MCF 10A (cell line): ENCODE measurements around the gene CHRNA4. TPM values are rescaled to one million over a fixed set of nuclear protein-coding genes. Genes with fewer than 3 reads are reported as not detected.

Source experiments
- BruUV-seq: library from RNA; stranded (reverse); fragments of 400-500 nt; replicated peaks from 2 replicates; lab custom pipeline; 2021; lab: Mats Ljungman, UMichigan
- CTCF ChIA-PET: fragments of 300-600 bp; sonication (Branson Sonifier 250); formaldehyde crosslinking; extraction: SDS; loops from one replicate; lab custom pipeline; 2021; ENCODE audit warnings: antibody characterized with exemption, inconsistent platforms; lab: Yijun Ruan, JAX
- POLR2A ChIA-PET: fragments of 300-600, 350-650 bp; sonication (Branson Sonifier 250); formaldehyde crosslinking; extraction: SDS; loops from one replicate; lab custom pipeline; 2020; ENCODE audit warnings: antibody characterized with exemption, inconsistent platforms; lab: Yijun Ruan, JAX
- DNase-seq: peaks from one replicate; pipeline ENCODE4 v3.0.0-alpha.2; 2018; ENCODE audit not compliant: unreplicated experiment
- H3K27ac Mint-ChIP-seq: one replicate; pipeline ENCODE4 v1.8.0; 2022; ENCODE audit warnings: mild to moderate bottlenecking, low read depth, mixed read lengths; ENCODE audit not compliant: unreplicated experiment
- H3K27me3 Mint-ChIP-seq: one replicate; pipeline ENCODE4 v1.8.0; 2022; ENCODE audit warnings: mixed read lengths; ENCODE audit not compliant: insufficient read depth, unreplicated experiment
- H3K36me3 Mint-ChIP-seq: one replicate; pipeline ENCODE4 v1.8.0; 2022; ENCODE audit warnings: mild to moderate bottlenecking, moderate library complexity, mixed read lengths; ENCODE audit not compliant: insufficient read depth, unreplicated experiment
- H3K4me1 Mint-ChIP-seq: one replicate; pipeline ENCODE4 v1.8.0; 2022; ENCODE audit warnings: mixed read lengths; ENCODE audit not compliant: insufficient read depth, unreplicated experiment
- H3K4me3 Mint-ChIP-seq: one replicate; pipeline ENCODE4 v1.8.0; 2022; ENCODE audit warnings: mild to moderate bottlenecking, moderate library complexity, mixed read lengths; ENCODE audit not compliant: unreplicated experiment
- H3K9me3 Mint-ChIP-seq: one replicate; pipeline ENCODE4 v1.8.0; 2022; ENCODE audit warnings: mixed read lengths; ENCODE audit not compliant: unreplicated experiment
- intact Hi-C: fragments of 100-400 bp; cut with micrococcal nuclease; formaldehyde crosslinking; loops from 2 replicates; pipeline ENCODE4 v1.14.1; 2022
- total RNA-seq: library from RNA; stranded (reverse); gene quantifications from 2 replicates; pipeline ENCODE4 v1.2.3, GENCODE V29; 2022
- TF ChIP-seq, protein P1 (sequence below): fragments of 200-600 bp; IDR thresholded peaks from one replicate; pipeline ENCODE4 v1.8.0; 2022; ENCODE audit warnings: antibody characterized with exemption, mild to moderate bottlenecking; ENCODE audit not compliant: unreplicated experiment

CHRNA4 gene
- total RNA-seq, 1 experiment from 2014 or later = not detected

DNA sequence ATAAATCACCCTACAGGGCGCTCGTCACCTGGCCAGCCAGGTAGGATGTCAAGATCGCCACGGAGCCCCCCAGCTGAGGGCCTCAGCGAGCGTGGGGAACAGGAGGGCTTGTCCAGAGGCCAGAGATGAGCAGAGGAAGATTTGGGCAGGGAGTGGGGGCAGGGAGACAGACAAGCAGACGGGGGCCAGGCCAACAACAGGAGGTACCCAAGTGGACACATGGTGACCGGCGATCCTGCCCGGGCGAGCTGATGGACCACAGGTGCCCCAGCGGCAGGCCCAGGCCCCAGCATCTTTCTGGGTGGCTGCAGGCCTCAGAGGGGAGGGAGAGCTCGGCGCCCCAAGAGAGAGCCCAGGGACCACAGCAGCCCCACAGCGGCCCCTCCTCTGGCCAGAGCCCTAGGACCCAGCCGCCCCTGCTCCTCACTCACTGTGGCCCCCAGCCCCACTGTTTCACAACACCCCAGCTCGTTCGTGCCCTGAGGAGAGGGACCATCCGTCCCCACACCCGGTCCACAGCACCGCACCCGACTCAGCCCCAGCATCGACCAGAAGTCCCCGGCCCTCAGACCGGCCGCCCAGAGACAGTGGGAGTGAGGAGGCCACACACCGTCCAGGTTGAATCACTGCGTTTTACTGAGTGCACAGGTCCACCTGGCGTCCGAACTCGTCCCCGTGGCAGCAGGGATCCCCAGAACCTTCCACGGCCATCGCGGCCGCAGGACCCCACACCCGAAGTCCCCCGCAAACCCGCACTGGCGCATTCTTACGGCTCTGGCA, 38.6 kb upstream of the CHRNA4 start:
- H3K4me3 Mint-ChIP-seq = no peak overlapping the region
- intact Hi-C loops = no loop called here
- no peaks in the 10 kb centered on the region for H3K36me3 Mint-ChIP-seq
- no peak for DNase-seq
- no peaks in the 10 kb centered on the region for H3K4me1 Mint-ChIP-seq
- ChIA-PET CTCF (no interaction called here), POLR2A (no interaction called here)
- TF ChIP-seq, protein P1, sequence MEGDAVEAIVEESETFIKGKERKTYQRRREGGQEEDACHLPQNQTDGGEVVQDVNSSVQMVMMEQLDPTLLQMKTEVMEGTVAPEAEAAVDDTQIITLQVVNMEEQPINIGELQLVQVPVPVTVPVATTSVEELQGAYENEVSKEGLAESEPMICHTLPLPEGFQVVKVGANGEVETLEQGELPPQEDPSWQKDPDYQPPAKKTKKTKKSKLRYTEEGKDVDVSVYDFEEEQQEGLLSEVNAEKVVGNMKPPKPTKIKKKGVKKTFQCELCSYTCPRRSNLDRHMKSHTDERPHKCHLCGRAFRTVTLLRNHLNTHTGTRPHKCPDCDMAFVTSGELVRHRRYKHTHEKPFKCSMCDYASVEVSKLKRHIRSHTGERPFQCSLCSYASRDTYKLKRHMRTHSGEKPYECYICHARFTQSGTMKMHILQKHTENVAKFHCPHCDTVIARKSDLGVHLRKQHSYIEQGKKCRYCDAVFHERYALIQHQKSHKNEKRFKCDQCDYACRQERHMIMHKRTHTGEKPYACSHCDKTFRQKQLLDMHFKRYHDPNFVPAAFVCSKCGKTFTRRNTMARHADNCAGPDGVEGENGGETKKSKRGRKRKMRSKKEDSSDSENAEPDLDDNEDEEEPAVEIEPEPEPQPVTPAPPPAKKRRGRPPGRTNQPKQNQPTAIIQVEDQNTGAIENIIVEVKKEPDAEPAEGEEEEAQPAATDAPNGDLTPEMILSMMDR = no peak
- BruUV-seq = no TSS peak
- H3K27me3 Mint-ChIP-seq = peaks cover 65% of the 10 kb centered on the region
- H3K9me3 Mint-ChIP-seq = no peaks in the 10 kb centered on the region
- H3K27ac Mint-ChIP-seq = no peak overlapping the region

DNA sequence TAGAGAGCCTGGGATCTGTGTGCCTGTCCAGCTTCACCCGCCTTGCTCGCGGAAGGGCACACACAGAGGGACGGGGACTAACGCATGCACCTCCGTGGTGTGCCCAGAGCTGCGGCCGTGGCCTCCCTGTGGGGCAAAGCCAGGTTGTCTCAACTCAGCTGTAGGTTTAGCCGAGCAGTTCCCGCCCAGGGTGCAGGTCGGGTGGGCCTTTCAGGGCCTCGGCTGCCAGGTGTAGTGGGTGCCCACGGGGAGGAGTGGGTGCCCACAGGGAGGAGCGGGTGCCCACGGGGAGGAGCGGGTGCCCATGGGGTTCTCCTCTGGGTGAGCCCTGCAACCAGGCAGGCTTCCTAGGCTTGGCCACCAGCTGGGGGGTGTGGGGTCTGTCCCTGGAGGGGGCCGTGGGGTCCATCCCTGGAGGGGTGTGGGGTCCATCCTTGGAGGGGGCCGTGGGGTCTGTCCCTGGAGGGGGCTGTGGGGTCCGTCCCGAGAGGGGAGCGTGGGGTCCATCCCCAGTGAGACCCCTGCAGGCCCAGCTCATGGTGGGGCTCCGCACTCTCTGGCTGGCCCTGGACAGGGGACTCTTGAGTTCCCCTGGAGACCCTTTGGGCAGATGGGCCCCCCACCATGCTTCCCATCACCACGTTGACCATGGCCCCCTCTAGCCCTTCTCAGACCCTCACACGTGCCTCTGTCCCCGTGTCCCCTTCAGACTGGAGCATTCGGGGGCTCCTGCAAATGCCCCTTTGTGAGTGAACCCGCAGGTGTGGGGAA, 37.8 kb upstream of the CHRNA4 start:
- CTCF ChIA-PET = no interaction called here

DNA sequence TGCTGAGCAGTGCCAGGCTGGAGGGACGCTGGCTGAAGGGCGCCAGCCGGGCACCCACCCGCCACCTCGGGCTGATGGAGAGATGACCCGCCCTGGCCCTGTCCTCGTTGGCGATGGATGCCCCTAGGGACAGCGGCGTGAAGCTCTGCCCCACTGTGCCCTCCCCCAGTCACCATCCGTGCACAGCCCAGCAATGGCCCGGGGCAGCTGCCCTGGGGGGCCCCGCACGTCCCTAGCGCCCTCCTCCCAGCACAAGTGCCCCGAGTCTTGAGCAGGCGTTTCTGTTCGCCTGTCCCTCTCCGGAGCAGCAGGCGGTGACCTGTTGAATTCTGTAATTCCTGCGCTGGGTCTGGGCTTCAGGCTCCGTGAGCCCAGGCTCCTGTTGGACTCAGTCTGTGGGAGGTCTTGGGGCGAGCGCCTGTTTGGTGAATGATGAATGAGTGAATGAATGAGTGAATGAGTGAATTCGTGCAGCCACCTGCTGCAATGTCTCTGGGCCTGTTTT, 36.8 kb upstream of the CHRNA4 start:
- CTCF ChIA-PET = no interaction called here
- POLR2A ChIA-PET = no interaction called here
- H3K4me3 Mint-ChIP-seq = no peak overlapping the region
- intact Hi-C loops = no loop called here
- H3K27ac Mint-ChIP-seq = no peak overlapping the region
- BruUV-seq = no TSS peak
- H3K4me1 Mint-ChIP-seq = no peaks in the 10 kb centered on the region
- no peak for DNase-seq
- no peaks in the 10 kb centered on the region for H3K9me3 Mint-ChIP-seq
- H3K36me3 Mint-ChIP-seq = no peaks in the 10 kb centered on the region
- peaks cover 73% of the 10 kb centered on the region for H3K27me3 Mint-ChIP-seq
- TF ChIP-seq, protein P1 = no peak

More for the DNA sequence above, 37.8 kb upstream of the CHRNA4 start:
- POLR2A ChIA-PET = no interaction called here
- Mint-ChIP-seq H3K36me3 (no peaks in the 10 kb centered on the region), H3K4me1 (no peaks in the 10 kb centered on the region), H3K27me3 (peaks cover 73% of the 10 kb centered on the region), H3K4me3 (no peak overlapping the region), H3K27ac (no peak overlapping the region), H3K9me3 (no peaks in the 10 kb centered on the region)
- BruUV-seq = no TSS peak
- intact Hi-C loops = no loop called here
- TF ChIP-seq, protein P1 = no peak
- no peak for DNase-seq

- intact Hi-C loops = no loop called here
- no TSS peak for BruUV-seq
- Mint-ChIP-seq H3K36me3 (no peaks in the 10 kb centered on the region), H3K9me3 (no peaks in the 10 kb centered on the region), H3K27ac (no peak overlapping the region), H3K27me3 (peaks cover 71% of the 10 kb centered on the region), H3K4me3 (no peak overlapping the region), H3K4me1 (no peaks in the 10 kb centered on the region)
- POLR2A ChIA-PET = no interaction called here
- TF ChIP-seq, protein P1 = no peak
- no peak for DNase-seq
- CTCF ChIA-PET = no interaction called here
These were observed 36.1 kb upstream of the CHRNA4 start for GRCh38 chr20:63397155-63397843.
